PFSK-1 (cell line): ENCODE data around the gene TTC28.

Experiments used
- POLR2AphosphoS5 ChIP-seq: IDR thresholded peaks from 2 replicates; pipeline ENCODE4 v1.6.1; 2012; ENCODE audit warnings: low read depth, mild to moderate bottlenecking, control low read depth, low read length, moderate library complexity
- SIN3A ChIP-seq: IDR thresholded peaks from 2 replicates; pipeline ENCODE4 v1.6.1; 2012; ENCODE audit warnings: mild to moderate bottlenecking, low read length, moderate library complexity, borderline replicate concordance; ENCODE audit not compliant: insufficient read depth
- TAF1 ChIP-seq: IDR thresholded peaks from 2 replicates; pipeline ENCODE4 v1.6.1; 2012; ENCODE audit warnings: low read length, control low read depth, borderline replicate concordance; ENCODE audit not compliant: insufficient read depth

DNA sequence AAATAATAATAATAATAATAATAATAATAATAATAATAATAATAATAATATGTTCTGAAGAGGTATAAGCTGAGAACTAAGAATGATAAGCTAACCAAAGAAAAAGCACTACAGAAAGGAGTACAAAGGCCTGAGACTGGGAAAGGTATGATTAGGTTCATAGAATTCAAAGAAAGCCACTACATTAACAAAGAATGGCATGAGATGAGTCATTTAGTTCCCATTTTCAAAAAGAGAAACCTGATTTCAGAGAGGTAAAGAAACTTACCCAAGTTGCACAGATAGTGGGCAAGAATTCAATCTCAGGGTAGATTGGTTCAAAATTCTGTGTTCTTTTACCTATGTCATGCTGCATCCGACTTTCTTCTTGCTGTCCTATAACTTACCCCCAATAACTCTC is 350.9 kb downstream of the TTC28 start:
- TF ChIP-seq SIN3A (no peak), TAF1 (no peak), POLR2AphosphoS5 (no peak)
